K562 (cell line): ENCODE results near the gene TTC39C.

Experiments
- CTCF ChIP-seq, 3 experiments: IDR thresholded peaks in 2 of 3; conservative IDR thresholded peaks in 1 of 3; 2 replicates each; pipeline ENCODE4 v1.5.1; 2011 to 2012; ENCODE audit warnings: low read length in 3 of 3, mild to moderate bottlenecking in 3 of 3, control low read depth in 2 of 3, improper control_type of control experiment in 1 of 3, inconsistent platforms in 1 of 3, low read depth in 1 of 3, mixed read lengths in 1 of 3, moderate library complexity in 1 of 3; ENCODE audit not compliant: insufficient read depth in 2 of 3
- EZH2 ChIP-seq: IDR thresholded peaks from 2 replicates; pipeline ENCODE4 v1.6.1; 2012; ENCODE audit warnings: low read depth, mild to moderate bottlenecking, inconsistent platforms, low read length, borderline replicate concordance
- FOXK2 ChIP-seq, 2 experiments: fragments of 450-650 bp; IDR thresholded peaks in 1 of 2; conservative IDR thresholded peaks in 1 of 2; 2 replicates each; pipeline ENCODE4 v1.6.1; 2016; ENCODE audit warnings: low read depth in 2 of 2, mild to moderate bottlenecking in 1 of 2
- HES1 ChIP-seq: fragments of 450-650 bp; IDR thresholded peaks from 2 replicates; pipeline ENCODE4 v1.6.1; 2016; ENCODE audit warnings: low read depth, mild to moderate bottlenecking, moderate library complexity
- NFXL1 ChIP-seq: fragments of 450-650 bp; formaldehyde crosslinking; IDR thresholded peaks from 2 replicates; pipeline ENCODE4 v1.4.0; 2021; ENCODE audit warnings: mild to moderate bottlenecking
- POLR2AphosphoS5 ChIP-seq: IDR thresholded peaks from 2 replicates; pipeline ENCODE4 v1.6.1; 2011; ENCODE audit warnings: mild to moderate bottlenecking, low read depth, low read length, moderate library complexity; ENCODE audit not compliant: control insufficient read depth, insufficient read depth
- SMAD4 ChIP-seq: fragments of 250-450 bp; sonication (Bioruptor Pico); conservative IDR thresholded peaks from 2 replicates; pipeline ENCODE4 v1.8.0; 2021; ENCODE audit warnings: inconsistent platforms, mild to moderate bottlenecking, moderate library complexity
- SRSF3 ChIP-seq: fragments of 200-400 bp; formaldehyde crosslinking; IDR thresholded peaks from 2 replicates; pipeline ENCODE4 v1.6.1; 2016; ENCODE audit warnings: mild to moderate bottlenecking, low read length, moderate library complexity; ENCODE audit not compliant: insufficient read depth
- TAL1 ChIP-seq: fragments of 450-650 bp; IDR thresholded peaks from 2 replicates; pipeline ENCODE4 v1.6.1; 2016; ENCODE audit warnings: mild to moderate bottlenecking
- TBP ChIP-seq: optimal IDR thresholded peaks from 2 replicates; pipeline ENCODE3; 2011; ENCODE audit warnings: low read depth, low read length, improper control_type of control experiment
- ZNF140 ChIP-seq: fragments of 250-450 bp; sonication (Bioruptor Pico); IDR thresholded peaks from 2 replicates; pipeline ENCODE4 v1.8.0; 2021; ENCODE audit warnings: moderate library complexity, mild to moderate bottlenecking, inconsistent platforms
- ZNF239 ChIP-seq: fragments of 250-450 bp; sonication (Bioruptor Pico); IDR thresholded peaks from 2 replicates; pipeline ENCODE4 v1.4.0; 2020; ENCODE audit warnings: mild to moderate bottlenecking

DNA sequence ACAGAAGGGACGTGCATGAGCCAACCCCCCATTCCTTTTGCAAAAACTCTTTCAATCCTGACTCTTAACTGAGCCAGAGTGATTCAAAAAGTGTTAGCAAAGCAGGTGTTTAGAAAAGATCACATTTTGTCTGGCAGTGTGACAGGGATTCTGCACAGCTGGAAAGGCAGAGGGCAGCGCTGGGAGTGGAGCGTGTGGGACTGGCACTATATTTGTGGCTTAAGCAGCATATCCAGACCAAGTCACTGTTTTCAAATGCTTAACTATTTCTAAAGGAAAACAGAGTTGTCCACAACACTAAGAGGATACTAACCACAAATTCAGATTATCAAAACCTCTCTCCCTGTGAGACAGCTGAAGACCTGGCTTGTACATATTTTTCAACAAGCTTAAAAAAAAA, 143.3 kb downstream of the TTC39C start:
- no peak for TF ChIP-seq TBP
- TF ChIP-seq CTCF (IDR thresholded peaks at IDR 0.05 in 2 of 3, conservative IDR thresholded peaks at IDR 0.05 in 1 of 3; ENCODE audit: insufficient read depth in 2 of 3, low read depth in 1 of 3, low read length in 3 of 3), result no peak
- TF ChIP-seq SMAD4 (CRISPR knock-in tag), result no peak
- no peak for TF ChIP-seq NFXL1 (CRISPR knock-in tag)
- TF ChIP-seq SRSF3, result no peak
- TF ChIP-seq ZNF140 (CRISPR knock-in tag), result no peak
- TF ChIP-seq FOXK2 (conservative IDR thresholded peaks at IDR 0.05 in 1 of 2, IDR thresholded peaks at IDR 0.05 in 1 of 2; ENCODE audit: low read depth in 2 of 2), result no peak
- TF ChIP-seq ZNF239, result no peak
- no peak for TF ChIP-seq EZH2
- no peak for TF ChIP-seq POLR2AphosphoS5
- no peak for TF ChIP-seq HES1
- TF ChIP-seq TAL1, result no peak
